T follicular helper cell (primary cell): Measurements from ENCODE around the gene GREM1.

Experiments used
- DNase-seq: peaks from one replicate; pipeline ENCODE4 v3.0.0-alpha.2; 2020; ENCODE audit warnings: low read depth

The GREM1 gene

DNA sequence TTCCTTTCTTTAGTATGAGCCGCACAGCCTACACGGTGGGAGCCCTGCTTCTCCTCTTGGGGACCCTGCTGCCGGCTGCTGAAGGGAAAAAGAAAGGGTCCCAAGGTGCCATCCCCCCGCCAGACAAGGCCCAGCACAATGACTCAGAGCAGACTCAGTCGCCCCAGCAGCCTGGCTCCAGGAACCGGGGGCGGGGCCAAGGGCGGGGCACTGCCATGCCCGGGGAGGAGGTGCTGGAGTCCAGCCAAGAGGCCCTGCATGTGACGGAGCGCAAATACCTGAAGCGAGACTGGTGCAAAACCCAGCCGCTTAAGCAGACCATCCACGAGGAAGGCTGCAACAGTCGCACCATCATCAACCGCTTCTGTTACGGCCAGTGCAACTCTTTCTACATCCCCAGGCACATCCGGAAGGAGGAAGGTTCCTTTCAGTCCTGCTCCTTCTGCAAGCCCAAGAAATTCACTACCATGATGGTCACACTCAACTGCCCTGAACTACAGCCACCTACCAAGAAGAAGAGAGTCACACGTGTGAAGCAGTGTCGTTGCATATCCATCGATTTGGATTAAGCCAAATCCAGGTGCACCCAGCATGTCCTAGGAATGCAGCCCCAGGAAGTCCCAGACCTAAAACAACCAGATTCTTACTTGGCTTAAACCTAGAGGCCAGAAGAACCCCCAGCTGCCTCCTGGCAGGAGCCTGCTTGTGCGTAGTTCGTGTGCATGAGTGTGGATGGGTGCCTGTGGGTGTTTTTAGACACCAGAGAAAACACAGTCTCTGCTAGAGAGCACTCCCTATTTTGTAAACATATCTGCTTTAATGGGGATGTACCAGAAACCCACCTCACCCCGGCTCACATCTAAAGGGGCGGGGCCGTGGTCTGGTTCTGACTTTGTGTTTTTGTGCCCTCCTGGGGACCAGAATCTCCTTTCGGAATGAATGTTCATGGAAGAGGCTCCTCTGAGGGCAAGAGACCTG is 13.2 kb downstream of the GREM1 start:
- no peak for DNase-seq

DNA sequence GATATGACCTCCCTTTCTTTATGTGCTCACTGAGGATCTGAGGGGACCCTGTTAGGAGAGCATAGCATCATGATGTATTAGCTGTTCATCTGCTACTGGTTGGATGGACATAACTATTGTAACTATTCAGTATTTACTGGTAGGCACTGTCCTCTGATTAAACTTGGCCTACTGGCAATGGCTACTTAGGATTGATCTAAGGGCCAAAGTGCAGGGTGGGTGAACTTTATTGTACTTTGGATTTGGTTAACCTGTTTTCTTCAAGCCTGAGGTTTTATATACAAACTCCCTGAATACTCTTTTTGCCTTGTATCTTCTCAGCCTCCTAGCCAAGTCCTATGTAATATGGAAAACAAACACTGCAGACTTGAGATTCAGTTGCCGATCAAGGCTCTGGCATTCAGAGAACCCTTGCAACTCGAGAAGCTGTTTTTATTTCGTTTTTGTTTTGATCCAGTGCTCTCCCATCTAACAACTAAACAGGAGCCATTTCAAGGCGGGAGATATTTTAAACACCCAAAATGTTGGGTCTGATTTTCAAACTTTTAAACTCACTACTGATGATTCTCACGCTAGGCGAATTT is 14.9 kb downstream of the GREM1 start:
- DNase-seq, result no peak

DNA sequence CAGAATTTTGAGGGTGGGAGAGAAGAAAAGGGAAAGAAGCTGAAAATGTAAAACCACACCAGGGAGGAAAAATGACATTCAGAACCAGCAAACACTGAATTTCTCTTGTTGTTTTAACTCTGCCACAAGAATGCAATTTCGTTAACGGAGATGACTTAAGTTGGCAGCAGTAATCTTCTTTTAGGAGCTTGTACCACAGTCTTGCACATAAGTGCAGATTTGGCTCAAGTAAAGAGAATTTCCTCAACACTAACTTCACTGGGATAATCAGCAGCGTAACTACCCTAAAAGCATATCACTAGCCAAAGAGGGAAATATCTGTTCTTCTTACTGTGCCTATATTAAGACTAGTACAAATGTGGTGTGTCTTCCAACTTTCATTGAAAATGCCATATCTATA is 15.5 kb downstream of the GREM1 start:
- DNase-seq, result no peak

DNA sequence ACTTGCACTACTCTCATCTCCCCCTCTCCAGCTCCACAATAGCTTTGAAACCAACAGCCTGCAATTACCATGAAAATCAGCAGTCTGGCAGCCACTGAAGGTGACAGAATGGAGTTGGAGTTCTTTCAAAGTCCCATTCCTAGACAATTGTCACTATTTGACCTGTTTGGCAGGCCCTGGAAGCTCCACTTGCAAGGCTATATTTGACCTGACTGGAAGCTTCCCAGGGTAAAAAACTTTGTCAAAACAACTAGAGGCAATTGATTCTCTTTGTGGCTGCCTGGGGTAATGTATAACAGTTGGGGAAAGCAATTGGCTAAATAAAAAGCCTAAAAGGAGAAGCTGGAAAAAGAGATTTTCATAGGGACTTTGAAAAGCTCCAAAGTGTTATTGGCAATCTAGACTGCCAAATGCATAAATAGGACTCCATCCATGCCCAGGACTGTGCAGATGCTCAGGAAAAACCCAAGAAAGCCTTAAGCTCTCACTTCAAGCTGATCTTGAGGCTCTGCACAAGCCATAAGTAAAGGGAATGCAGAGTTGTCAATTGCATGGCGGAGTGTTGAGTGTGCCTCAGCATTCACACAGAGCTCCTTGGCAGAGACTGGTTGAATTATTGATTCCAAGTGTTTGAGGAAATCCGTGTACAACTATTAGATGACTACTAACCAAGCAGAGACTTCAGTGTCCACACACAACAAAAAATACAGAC is 18.3 kb downstream of the GREM1 start:
- no peak for DNase-seq

DNA sequence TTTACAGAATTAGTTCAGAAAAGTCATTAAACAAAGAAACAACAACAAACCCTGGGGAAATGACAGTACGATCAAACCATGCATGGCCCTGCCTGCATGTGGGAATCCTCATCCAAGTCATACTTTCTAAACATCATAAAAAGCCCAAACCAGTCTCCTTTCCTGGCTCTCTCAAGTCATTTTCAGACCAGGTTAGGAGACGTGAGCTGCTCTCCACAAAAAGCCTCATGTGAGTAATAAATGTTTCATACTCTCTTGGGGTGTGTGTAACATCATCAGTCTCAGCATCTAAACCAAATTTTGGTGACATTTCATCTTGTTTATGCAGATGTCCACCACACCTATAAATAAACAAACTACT is 18.9 kb downstream of the GREM1 start:
- DNase-seq, result no peak

DNA sequence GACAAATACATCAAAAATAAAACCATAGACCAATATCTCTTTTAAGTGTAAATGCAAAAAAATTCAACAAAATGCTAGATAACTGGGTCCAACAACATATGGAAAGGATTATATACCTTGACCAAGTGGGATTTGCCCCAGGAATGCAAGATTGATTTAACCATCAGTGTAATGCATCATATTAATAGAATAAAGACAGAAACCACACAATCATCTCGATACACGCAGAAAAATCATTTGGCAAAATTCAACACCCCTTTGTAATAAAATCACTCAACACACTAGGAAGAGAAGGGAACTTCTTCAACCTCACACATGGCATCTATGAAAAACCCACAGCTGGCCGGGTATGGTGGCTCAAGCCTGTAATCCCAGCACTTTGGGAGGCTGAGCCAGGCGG is 19.5 kb downstream of the GREM1 start:
- no peak for DNase-seq

DNA sequence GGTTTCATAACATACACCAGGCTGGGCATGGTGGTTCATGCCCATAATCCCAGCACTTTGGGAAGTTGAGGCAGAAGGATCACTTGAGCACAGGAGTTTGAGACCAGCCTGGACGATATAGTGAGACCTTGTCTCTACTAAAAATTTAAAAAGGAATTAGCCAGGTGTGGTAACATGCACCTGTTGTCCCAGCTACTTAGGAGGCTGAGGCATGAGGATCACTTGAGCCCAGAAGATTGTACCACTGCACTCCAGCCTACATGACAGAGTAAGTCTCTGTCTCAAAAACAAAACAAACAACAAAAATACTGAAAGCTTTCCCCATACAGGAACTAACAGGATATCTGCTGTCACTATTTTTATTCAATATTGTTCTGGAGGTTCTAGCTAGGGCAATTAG is 20.9 kb downstream of the GREM1 start:
- DNase-seq, result no peak

DNA sequence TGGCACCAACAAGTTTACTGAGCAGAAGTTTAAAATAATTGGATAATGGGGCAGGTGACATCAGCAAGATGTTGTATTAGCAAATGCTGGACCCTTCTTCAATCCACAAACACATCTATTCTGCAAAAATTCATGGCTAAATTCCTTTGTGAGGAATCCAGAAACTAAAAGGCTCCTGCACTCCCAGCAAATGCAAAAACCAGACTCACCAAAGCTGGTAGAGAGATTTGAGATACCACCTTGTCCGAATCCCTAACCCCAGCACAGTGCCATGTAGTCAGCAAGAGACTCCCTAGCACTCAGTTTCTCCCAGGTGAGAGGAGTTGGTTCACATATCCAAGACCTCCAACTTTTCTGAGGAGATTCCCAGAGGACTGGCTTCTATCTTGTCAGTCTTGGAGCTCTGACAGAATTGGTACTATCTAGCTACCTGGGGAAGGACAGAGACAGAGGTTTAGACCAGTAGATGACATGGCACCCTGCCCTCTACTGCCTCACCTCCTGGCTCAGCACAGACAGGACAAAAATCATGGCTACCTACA is 21.8 kb downstream of the GREM1 start:
- DNase-seq, result no peak

DNA sequence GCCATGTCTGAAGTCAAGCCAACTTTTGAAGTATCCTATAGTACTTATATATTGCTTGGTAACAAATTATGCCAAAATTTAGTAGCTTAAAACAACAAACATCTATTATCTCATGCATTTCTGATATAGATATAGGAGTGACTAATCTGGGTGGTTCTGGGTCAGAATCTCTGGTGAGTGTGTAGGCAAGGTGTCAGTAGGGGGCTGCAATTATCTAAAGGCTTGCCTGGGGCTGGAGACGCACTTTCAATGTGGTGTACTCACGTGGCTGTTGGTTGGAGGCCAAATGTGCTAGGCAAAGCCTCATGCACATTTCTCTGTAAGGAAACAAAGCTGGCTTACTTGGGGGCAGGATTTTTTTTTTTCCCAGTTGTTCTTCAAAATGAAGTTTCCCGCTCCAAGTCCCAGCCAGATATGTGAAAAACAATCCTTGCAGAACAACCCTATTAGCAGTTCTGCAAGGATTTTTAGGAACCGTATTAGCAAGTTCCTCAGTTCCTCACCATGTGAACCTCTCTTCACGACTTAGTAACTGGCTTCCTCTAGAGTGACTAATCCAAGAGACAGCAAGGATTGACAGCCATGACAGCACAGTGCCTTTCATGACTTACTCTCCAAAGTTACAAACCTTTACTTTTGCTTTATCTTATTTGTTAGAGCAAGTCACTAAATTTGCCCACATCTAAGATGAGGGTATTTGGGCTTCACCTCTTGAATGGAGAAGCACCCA is 25.8 kb downstream of the GREM1 start:
- DNase-seq, result no peak

DNA sequence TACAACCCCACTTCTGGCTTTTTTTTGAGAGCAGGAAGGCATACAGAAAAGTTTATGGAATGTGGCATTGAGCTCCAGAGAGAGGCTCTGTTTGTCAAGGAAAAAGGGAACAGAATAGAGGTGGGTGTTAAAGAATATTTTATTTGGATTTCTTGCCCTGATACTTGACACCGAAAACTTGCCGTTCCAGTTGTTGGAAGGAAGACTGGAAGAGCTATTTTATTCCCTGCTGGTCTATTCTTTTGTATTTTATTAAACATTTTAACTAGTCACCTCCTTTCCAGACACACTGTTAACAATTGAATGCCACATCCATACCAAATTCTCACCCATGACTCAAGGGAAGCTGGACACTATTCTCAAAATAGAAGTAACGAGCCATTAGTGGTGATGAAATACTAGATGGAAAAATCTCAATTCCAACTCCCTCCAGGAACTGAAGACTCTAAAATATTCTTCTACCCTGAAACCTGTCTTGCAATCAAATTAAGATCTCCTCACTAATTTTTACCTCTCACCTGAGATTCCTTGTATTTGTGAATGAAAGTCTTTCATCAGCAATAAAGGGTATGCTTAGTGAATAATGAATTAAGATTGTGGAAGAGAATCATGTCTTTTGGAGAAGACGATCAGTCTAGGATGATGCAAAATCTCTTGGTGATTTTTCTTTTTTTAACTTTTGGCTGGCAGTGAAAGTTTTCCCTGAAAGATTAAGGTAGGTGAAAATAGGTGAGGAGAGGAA is 28.5 kb downstream of the GREM1 start:
- DNase-seq, result no peak

DNA sequence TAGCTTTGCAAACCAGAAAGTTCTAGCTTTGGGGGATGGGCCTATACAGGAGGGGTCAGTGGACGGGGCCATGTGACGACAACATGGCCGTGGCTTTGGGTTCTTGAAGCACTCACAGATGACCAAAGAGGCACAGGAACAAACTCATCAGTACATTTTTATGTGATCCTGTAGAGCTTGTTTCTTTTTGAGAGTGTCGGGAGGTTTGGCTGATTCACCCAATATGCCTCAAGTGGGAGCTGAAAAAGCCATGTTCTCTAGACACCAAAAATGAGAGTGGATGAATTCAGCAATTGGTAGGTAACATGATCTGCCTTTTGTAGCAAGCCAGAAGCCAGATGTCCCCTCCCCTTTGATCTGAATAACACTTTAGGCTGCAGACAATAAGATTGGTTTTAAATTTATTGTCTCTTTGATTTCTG is 30.1 kb downstream of the GREM1 start:
- no peak for DNase-seq

DNA sequence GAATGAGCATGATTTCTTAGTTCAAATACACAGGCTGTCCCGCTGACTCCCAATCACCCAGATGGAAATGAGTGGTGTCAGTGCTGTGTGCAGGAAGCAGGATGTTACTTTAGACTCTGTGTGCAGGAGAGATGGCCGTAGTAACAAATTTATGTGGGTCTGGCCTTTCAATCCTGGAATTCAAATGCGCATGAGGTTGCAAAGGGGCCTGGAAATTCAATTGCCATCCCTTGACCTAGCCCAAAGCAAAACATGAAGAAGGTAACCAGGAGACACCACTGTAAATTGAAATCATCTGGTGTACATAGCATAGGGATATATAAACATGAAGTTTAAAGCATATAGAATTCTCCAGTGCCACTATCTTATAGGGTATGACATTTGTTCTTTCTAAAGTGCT is 33.2 kb downstream of the GREM1 start:
- DNase-seq, result no peak

DNA sequence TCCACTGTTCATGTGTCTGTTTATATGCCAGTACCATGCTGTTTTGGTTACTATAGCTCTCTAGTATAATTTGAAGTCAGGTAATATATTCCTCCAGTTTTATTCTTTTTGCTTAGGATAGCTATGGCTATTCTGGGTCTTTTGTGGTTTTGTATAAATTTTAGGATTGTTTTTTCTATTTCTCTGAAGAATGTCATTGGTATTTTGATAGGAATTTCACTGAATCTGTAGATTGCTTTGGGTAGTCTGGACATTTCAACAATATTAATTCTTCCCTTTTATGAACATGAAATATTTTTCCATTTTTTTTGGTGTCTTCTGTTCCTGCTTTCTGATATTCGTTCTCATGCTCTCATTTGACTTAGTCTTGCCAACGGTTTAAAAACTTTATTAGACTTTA is 39.6 kb downstream of the GREM1 start:
- DNase-seq, result no peak

DNA sequence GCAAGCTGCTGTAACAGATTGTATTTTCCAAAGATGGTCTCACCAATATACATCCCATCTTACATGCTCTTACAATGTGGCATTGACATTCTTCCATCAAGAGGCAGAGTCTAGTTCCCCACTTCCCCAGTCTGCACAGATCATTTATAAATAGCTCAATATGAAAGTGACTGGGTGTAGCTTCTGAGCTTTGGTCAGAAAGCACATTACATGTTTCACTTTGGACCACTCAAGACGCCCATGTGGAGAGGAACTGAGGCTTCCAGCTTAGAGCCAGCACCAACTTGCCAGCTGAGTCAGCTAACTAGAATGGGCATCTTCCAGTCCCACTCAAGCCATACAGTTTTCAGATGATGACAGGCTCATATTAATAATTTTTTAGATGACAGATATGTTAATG is 45.5 kb downstream of the GREM1 start:
- no peak for DNase-seq

DNA sequence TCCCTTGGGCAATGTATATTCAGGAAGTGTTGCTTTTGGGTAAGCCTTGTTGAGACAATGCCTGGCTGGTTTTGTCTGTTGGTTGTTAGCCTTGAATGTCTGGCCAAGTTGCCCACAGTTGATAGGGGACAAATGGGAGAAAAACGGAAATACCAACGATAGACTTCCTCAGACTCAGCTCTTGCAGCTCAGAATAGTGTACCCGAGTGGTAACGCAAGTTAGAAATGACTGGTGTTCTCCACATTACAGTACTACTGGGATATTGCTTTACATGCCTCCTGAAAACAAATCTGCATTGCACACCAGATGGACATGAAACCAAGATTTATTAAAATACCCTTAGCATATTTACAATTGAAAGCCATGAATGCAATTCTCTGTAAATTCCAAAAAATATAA is 47.4 kb downstream of the GREM1 start:
- DNase-seq, result no peak

DNA sequence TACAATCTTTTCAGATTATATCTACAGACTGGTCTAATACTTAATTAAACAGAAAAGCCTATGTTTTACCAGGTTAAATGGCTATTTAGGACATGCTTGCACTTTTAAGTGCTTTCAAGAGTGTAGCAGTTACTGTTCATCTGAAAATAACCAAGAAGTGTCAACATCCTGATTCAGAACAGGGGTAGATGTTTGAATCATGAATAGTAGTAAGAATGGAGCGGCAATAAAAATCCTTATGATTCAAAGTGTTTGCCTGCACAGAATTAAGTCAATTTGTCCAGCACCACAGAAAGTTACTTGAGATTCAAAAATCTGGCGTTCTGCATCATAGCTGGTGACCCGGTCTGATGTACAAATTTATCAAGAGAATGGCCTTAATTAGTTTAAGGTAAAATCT is 48.3 kb downstream of the GREM1 start:
- no peak for DNase-seq

DNA sequence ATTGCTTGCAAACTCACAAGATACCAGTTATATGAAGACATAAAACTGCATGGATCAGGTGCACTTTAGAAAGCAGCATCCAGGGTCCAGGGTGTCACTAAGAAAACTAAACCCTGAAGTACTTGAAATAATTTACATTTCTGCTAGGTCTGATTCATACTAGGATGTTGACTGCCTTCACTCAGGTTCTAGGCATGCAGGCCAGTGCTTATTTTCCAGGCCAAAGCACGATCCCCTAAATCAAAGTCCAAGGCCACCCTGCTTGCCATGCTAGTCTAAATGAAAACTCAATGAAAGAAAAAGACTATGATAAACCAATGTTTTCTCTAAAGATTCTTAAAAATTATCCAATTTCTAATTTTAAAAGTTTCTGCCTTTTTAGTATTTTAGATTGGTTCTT is 49.4 kb downstream of the GREM1 start:
- no peak for DNase-seq

DNA sequence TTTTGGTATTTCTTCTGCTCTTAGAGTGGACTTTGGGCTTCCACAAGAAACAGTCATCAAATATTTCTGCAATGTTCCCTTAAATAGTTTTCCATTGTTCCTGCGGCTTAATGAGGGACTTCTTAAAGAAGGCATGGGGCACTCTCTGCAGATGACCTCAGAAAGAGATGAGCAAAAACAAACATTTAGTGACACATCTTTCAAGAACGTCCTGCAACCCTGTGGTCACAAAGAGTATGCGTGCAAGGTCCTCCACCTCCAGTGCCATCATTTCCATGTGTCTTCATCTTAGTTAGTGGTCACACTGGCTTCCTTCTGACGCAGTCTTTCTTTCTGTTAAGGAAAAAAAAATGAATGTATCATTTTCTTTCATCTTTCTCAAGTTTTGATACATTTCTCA is 56.2 kb downstream of the GREM1 start:
- no peak for DNase-seq

DNA sequence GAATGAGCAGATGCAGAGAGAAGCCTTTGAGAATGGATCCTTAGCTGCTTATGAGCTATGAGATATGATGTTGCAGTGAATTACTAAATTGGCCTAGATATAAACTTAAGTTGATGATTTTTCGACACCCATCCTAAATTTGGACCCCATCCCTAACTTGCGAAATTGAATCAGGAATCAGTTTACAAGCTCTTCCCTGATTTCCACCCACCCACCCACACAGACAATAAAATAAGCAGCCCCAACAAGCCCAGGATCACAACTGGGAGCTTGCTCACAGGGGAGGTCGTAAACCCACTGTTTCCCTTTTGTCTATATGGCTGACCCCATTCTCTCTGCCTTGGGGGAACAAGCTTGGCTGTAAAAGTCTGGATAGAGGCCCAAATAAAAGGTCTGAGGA is 57.3 kb downstream of the GREM1 start:
- DNase-seq, result no peak

DNA sequence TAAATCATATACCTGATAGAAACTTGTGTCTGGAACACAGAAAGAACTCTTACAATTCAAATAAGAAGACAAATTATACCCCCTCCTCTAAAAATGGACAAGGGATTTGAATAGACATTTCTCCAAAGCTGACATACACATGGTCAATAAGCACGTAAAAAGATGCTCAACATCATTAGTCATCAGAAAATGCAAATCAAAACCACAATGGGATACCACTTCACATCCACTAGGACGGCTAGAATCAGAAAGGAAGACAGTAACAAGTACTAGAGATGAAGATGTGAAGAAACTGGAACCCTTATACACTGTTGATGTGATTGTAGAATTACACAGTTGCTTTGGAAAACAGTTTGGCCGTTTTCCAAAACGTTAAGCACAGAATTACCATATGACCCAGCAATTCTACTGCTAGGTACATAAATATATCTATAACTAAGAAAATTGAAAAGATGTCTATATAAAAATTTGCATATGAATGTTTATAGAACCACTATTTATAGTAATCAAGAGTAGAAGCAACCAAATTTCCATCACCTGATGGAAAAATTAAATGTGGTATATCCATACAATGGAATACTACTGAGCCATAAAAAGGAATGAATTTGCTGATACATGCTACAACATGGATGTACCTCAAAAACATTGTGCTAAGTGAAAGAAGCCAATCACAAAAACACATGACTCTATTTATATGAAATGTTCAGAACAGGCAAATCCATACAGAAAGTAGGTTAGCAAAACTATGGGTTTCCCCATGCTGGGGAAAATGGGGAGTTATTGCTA is 60.8 kb downstream of the GREM1 start:
- DNase-seq, result no peak

DNA sequence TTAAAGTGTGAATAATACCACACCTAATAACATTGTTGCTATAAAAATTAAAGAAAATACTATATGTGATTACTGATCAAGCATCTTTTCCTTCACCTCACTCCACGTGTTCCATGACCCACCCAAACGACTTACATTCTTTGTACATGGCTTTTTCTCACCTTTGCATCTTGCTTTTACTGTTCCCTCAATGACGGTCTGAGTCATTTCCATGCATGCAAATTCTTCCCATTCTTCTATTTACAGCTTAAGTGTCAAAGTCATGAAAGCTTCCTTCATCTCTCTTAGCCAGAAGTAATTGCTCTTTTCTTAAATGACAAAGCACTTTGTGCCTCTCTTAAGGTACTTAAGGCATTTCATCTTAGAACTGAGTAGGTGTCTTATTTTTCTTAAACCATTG is 64.0 kb downstream of the GREM1 start:
- no peak for DNase-seq
